ENCODE data around the gene UST. TPM values are rescaled to one million over a fixed set of nuclear protein-coding genes. Genes with fewer than 3 reads are reported as not detected.

UST gene
- total RNA-seq, 4 donors from 2014 or later, result 2.9 to 12.0 (median 5.7) TPM

GRCh38 chr6:148814082-148814790 is 67.4 kb downstream of the UST start:
- TF ChIP-seq, protein P1, sequence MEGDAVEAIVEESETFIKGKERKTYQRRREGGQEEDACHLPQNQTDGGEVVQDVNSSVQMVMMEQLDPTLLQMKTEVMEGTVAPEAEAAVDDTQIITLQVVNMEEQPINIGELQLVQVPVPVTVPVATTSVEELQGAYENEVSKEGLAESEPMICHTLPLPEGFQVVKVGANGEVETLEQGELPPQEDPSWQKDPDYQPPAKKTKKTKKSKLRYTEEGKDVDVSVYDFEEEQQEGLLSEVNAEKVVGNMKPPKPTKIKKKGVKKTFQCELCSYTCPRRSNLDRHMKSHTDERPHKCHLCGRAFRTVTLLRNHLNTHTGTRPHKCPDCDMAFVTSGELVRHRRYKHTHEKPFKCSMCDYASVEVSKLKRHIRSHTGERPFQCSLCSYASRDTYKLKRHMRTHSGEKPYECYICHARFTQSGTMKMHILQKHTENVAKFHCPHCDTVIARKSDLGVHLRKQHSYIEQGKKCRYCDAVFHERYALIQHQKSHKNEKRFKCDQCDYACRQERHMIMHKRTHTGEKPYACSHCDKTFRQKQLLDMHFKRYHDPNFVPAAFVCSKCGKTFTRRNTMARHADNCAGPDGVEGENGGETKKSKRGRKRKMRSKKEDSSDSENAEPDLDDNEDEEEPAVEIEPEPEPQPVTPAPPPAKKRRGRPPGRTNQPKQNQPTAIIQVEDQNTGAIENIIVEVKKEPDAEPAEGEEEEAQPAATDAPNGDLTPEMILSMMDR (IDR thresholded peaks at IDR 0.05), result no peak
- TF ChIP-seq POLR2A (IDR thresholded peaks at IDR 0.05), result no peak
- Histone ChIP-seq H3K36me3 (no peaks in the 10 kb centered on the region), H3K27me3 (no peaks in the 10 kb centered on the region), H3K4me3 (no peak overlapping the region), H3K27ac (no peak overlapping the region), H3K9me3 (peaks cover 0 to 3% (median 3%) of the 10 kb centered on the region in 3 donors), H3K4me1 (peaks cover 4 to 13% (median 10%) of the 10 kb centered on the region in 3 donors)
- intact Hi-C loops (cut with DNase I), result no loop called here
- DNase-seq, result no peak
- 51 to 65% methylated on average over 5 of the region's 5 CpGs for WGBS, 2 donors

DNA sequence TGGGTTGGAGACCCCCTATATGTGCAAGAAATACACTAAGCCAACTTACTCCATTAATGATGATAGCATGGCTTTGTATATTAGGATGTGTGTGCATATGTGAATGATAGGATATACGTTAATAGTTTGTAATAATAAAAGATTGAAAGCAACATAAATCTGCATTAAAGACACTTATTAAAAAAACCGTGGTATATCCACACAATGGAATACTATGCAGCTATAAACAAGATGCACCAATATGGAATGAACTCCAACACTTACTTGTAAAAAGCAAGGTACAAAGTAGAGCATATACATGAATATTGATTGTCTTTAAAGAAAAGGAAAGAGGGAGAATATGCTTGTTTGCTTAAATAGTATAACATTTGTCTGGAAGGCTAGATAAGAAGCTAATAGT is 68.0 kb downstream of the UST start:
- DNase-seq, result no peak
- Histone ChIP-seq H3K9me3 (peaks cover 0 to 3% (median 3%) of the 10 kb centered on the region in 3 donors), H3K27ac (no peak overlapping the region), H3K36me3 (no peaks in the 10 kb centered on the region), H3K4me3 (no peak overlapping the region), H3K4me1 (peaks cover 4 to 13% (median 10%) of the 10 kb centered on the region in 3 donors), H3K27me3 (no peaks in the 10 kb centered on the region)
- 90 to 94% methylated on average over 2 of the region's 2 CpGs for WGBS, 2 donors
- intact Hi-C loops (cut with DNase I), result no loop called here
- TF ChIP-seq, protein P1 (IDR thresholded peaks at IDR 0.05), result no peak
- no peak for TF ChIP-seq POLR2A (IDR thresholded peaks at IDR 0.05)

GRCh38 chr6:148816117-148816516 is 69.3 kb downstream of the UST start:
- H3K27me3 ChIP-seq, result no peaks in the 10 kb centered on the region
- DNase-seq, result no peak
- H3K27ac ChIP-seq, result no peak overlapping the region
- no peaks in the 10 kb centered on the region for H3K36me3 ChIP-seq
- H3K4me1 ChIP-seq, result peaks cover 4 to 13% (median 10%) of the 10 kb centered on the region in 3 donors
- peaks cover 0 to 3% (median 3%) of the 10 kb centered on the region in 3 donors for H3K9me3 ChIP-seq
- intact Hi-C loops (cut with DNase I), result no loop called here
- no peak overlapping the region for H3K4me3 ChIP-seq
- TF ChIP-seq, protein P1 (IDR thresholded peaks at IDR 0.05), result no peak
- no peak for TF ChIP-seq POLR2A (IDR thresholded peaks at IDR 0.05)

DNA sequence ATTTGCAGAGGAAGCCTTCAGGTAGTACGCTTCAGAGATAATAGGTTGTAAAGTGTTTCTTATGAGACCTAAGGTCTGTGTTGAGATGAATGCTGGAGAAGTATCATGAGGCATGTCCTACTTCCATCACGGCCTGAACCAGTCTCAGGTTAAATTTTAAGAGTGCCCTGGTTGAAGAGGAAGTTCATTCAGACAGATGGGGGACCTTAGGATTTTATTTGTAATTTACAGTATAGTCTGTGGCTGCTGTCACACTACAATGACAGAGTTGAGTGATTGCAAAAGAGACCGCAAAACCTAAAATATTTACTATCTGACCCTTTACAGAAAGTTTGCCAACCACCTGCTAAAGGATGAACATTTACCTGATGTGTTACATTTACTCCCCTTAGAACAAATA is 70.9 kb downstream of the UST start:
- no peaks in the 10 kb centered on the region for H3K27me3 ChIP-seq
- TF ChIP-seq, protein P1 (IDR thresholded peaks at IDR 0.05), result no peak
- no peak for TF ChIP-seq POLR2A (IDR thresholded peaks at IDR 0.05)
- peaks cover 0 to 3% (median 3%) of the 10 kb centered on the region in 3 donors for H3K9me3 ChIP-seq
- intact Hi-C loops (cut with DNase I), result no loop called here
- no peaks in the 10 kb centered on the region for H3K36me3 ChIP-seq
- 78 to 79% methylated on average over 3 of the region's 3 CpGs for WGBS, 2 donors
- DNase-seq, result no peak
- no peak overlapping the region for H3K4me3 ChIP-seq
- H3K4me1 ChIP-seq, result peaks cover 4 to 13% (median 10%) of the 10 kb centered on the region in 3 donors
- no peak overlapping the region for H3K27ac ChIP-seq

GRCh38 chr6:148818939-148819575 is 72.2 kb downstream of the UST start:
- intact Hi-C loops (cut with DNase I), result no loop called here

More at GRCh38 chr6:148818939-148819575, 72.2 kb downstream of the UST start:
- Histone ChIP-seq H3K4me3 (no peak overlapping the region), H3K9me3 (peaks cover 0 to 3% (median 3%) of the 10 kb centered on the region in 3 donors), H3K27ac (no peak overlapping the region), H3K27me3 (no peaks in the 10 kb centered on the region), H3K4me1 (peaks cover 4 to 13% (median 10%) of the 10 kb centered on the region in 3 donors), H3K36me3 (no peaks in the 10 kb centered on the region)
- 41 to 57% methylated on average over 7 of the region's 7 CpGs for WGBS, 2 donors
- TF ChIP-seq, protein P1 (IDR thresholded peaks at IDR 0.05), result no peak
- no peak for TF ChIP-seq POLR2A (IDR thresholded peaks at IDR 0.05)
- DNase-seq, result no peak

Measured in esophagus squamous epithelium (tissue), 5 donors.